Neural cell (in vitro differentiated cells): Measurements from ENCODE around the gene ESYT2.

ENCODE experiments used
- EP300 ChIP-seq: fragments of 450-650 bp; conservative IDR thresholded peaks from 2 replicates; pipeline ENCODE4 v1.6.1; 2014; ENCODE audit warnings: antibody characterized with exemption, mild to moderate bottlenecking, moderate library complexity; ENCODE audit not compliant: poor library complexity, severe bottlenecking
- EZH2 ChIP-seq: fragments of 200-600, 300-800 bp; shearing (Covaris generic), sonication (generic); IDR thresholded peaks from 2 replicates; pipeline ENCODE4 v1.6.1; 2014; ENCODE audit warnings: antibody characterized with exemption, low read length, borderline replicate concordance, mild to moderate bottlenecking; ENCODE audit not compliant: insufficient read depth, poor library complexity, severe bottlenecking
- MXI1 ChIP-seq: fragments of 450-650 bp; conservative IDR thresholded peaks from 2 replicates; pipeline ENCODE4 v1.6.1; 2014; ENCODE audit warnings: antibody characterized with exemption, mild to moderate bottlenecking; ENCODE audit not compliant: poor library complexity, severe bottlenecking
- POLR2AphosphoS5 ChIP-seq: IDR thresholded peaks from 2 replicates; pipeline ENCODE4 v1.6.1; 2012
- RAD21 ChIP-seq: fragments of 450-650 bp; conservative IDR thresholded peaks from 2 replicates; pipeline ENCODE4 v1.6.1; 2014; ENCODE audit warnings: antibody characterized with exemption, mild to moderate bottlenecking, moderate library complexity
- SMC3 ChIP-seq: fragments of 450-650 bp; conservative IDR thresholded peaks from 2 replicates; pipeline ENCODE4 v1.6.1; 2014; ENCODE audit warnings: antibody characterized with exemption, mild to moderate bottlenecking, moderate library complexity; ENCODE audit not compliant: poor library complexity
- TAF1 ChIP-seq: IDR thresholded peaks from 2 replicates; pipeline ENCODE4 v1.6.1; 2012; ENCODE audit warnings: low read depth
- TF ChIP-seq, protein P1 (sequence below): fragments of 450-650 bp; IDR thresholded peaks from 2 replicates; pipeline ENCODE4 v1.5.1; 2014; ENCODE audit warnings: antibody characterized with exemption, mild to moderate bottlenecking, moderate library complexity; ENCODE audit not compliant: poor library complexity, severe bottlenecking
- TF ChIP-seq, protein P2 (sequence below): IDR thresholded peaks from 2 replicates; pipeline ENCODE4 v1.6.1; 2012; ENCODE audit warnings: borderline replicate concordance

DNA sequence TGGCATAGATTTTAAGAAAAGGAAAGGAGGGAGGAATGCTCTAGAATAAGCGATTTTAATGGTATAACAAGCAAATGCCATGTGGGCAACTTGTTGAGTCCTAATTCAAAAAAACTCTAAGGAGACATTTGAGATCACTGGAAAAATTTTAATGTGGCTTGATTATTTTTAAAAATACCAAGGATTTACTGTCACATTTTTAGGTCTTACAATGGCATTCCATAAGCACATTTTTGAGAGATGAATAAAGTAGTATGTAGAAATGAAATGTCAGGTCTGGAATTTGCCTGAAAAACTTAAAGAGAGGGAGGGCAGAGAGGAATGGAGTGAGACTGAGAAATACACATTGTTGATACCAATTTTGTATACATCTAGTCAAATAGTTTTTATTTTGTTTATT, 145.0 kb downstream of the ESYT2 start:
- TF ChIP-seq, protein P1, sequence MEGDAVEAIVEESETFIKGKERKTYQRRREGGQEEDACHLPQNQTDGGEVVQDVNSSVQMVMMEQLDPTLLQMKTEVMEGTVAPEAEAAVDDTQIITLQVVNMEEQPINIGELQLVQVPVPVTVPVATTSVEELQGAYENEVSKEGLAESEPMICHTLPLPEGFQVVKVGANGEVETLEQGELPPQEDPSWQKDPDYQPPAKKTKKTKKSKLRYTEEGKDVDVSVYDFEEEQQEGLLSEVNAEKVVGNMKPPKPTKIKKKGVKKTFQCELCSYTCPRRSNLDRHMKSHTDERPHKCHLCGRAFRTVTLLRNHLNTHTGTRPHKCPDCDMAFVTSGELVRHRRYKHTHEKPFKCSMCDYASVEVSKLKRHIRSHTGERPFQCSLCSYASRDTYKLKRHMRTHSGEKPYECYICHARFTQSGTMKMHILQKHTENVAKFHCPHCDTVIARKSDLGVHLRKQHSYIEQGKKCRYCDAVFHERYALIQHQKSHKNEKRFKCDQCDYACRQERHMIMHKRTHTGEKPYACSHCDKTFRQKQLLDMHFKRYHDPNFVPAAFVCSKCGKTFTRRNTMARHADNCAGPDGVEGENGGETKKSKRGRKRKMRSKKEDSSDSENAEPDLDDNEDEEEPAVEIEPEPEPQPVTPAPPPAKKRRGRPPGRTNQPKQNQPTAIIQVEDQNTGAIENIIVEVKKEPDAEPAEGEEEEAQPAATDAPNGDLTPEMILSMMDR, result no peak
- TF ChIP-seq TAF1 (no peak), RAD21 (no peak), EP300 (no peak), POLR2AphosphoS5 (no peak), EZH2 (no peak), SMC3 (no peak), MXI1 (no peak)
- TF ChIP-seq, protein P2, sequence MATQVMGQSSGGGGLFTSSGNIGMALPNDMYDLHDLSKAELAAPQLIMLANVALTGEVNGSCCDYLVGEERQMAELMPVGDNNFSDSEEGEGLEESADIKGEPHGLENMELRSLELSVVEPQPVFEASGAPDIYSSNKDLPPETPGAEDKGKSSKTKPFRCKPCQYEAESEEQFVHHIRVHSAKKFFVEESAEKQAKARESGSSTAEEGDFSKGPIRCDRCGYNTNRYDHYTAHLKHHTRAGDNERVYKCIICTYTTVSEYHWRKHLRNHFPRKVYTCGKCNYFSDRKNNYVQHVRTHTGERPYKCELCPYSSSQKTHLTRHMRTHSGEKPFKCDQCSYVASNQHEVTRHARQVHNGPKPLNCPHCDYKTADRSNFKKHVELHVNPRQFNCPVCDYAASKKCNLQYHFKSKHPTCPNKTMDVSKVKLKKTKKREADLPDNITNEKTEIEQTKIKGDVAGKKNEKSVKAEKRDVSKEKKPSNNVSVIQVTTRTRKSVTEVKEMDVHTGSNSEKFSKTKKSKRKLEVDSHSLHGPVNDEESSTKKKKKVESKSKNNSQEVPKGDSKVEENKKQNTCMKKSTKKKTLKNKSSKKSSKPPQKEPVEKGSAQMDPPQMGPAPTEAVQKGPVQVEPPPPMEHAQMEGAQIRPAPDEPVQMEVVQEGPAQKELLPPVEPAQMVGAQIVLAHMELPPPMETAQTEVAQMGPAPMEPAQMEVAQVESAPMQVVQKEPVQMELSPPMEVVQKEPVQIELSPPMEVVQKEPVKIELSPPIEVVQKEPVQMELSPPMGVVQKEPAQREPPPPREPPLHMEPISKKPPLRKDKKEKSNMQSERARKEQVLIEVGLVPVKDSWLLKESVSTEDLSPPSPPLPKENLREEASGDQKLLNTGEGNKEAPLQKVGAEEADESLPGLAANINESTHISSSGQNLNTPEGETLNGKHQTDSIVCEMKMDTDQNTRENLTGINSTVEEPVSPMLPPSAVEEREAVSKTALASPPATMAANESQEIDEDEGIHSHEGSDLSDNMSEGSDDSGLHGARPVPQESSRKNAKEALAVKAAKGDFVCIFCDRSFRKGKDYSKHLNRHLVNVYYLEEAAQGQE, result no peak
